HEK293T (cell line): ENCODE results near the gene MAST4.

ENCODE experiments used
- CTCF ChIA-PET: fragments of 350-600 bp; formaldehyde crosslinking; extraction: SDS; loops from one replicate; lab custom pipeline; 2021; ENCODE audit warnings: antibody characterized with exemption, inconsistent platforms; lab: Yijun Ruan, JAX
- POLR2A ChIA-PET: fragments of 350-600 bp; formaldehyde crosslinking; extraction: SDS; loops from one replicate; lab custom pipeline; 2020; ENCODE audit warnings: antibody characterized with exemption, inconsistent platforms; lab: Yijun Ruan, JAX
- DNase-seq: peaks from one replicate; pipeline ENCODE4 v3.0.0; 2012; ENCODE audit warnings: mixed read lengths; ENCODE audit errors: extremely low spot score
- ARNT ChIP-seq: fragments of 450-650 bp; IDR thresholded peaks from 2 replicates; pipeline ENCODE4 v1.6.1; 2017; ENCODE audit warnings: mild to moderate bottlenecking
- BHLHE40 ChIP-seq: fragments of 450-650 bp; IDR thresholded peaks from 2 replicates; pipeline ENCODE4 v1.6.1; 2016; ENCODE audit warnings: mild to moderate bottlenecking, moderate library complexity, borderline replicate concordance
- CTBP1 ChIP-seq: fragments of 450-650 bp; IDR thresholded peaks from 2 replicates; pipeline ENCODE4 v1.6.1; 2016; ENCODE audit warnings: borderline replicate concordance
- ELF4 ChIP-seq: fragments of 450-650 bp; IDR thresholded peaks from 2 replicates; pipeline ENCODE4 v1.6.1; 2017; ENCODE audit warnings: antibody characterized with exemption
- FOXA1 ChIP-seq: fragments of 450-650 bp; IDR thresholded peaks from 2 replicates; pipeline ENCODE4 v1.6.1; 2016; ENCODE audit warnings: mild to moderate bottlenecking
- FOXK2 ChIP-seq: fragments of 450-650 bp; IDR thresholded peaks from 2 replicates; pipeline ENCODE4 v1.6.1; 2016; ENCODE audit warnings: mild to moderate bottlenecking
- FOXM1 ChIP-seq: fragments of 450-650 bp; IDR thresholded peaks from 2 replicates; pipeline ENCODE4 v1.6.1; 2017; ENCODE audit warnings: mild to moderate bottlenecking, borderline replicate concordance
- HDGF ChIP-seq: fragments of 450-650 bp; IDR thresholded peaks from 2 replicates; pipeline ENCODE4 v1.6.1; 2017; ENCODE audit warnings: antibody characterized with exemption, borderline replicate concordance
- L3MBTL2 ChIP-seq: fragments of 450-650 bp; conservative IDR thresholded peaks from 2 replicates; pipeline ENCODE4 v1.6.1; 2016; ENCODE audit warnings: mild to moderate bottlenecking
- LEF1 ChIP-seq: fragments of 450-650 bp; IDR thresholded peaks from 2 replicates; pipeline ENCODE4 v1.6.1; 2017; ENCODE audit warnings: mild to moderate bottlenecking, borderline replicate concordance
- NFRKB ChIP-seq: fragments of 450-650 bp; IDR thresholded peaks from 2 replicates; pipeline ENCODE4 v1.6.1; 2016; ENCODE audit warnings: mild to moderate bottlenecking, moderate library complexity
- PKNOX1 ChIP-seq: fragments of 450-650 bp; IDR thresholded peaks from 2 replicates; pipeline ENCODE4 v1.6.1; 2016
- SP1 ChIP-seq: fragments of 450-650 bp; IDR thresholded peaks from 2 replicates; pipeline ENCODE4 v1.6.1; 2017
- SUZ12 ChIP-seq: fragments of 450-650 bp; IDR thresholded peaks from 2 replicates; pipeline ENCODE4 v1.6.1; 2016; ENCODE audit warnings: mild to moderate bottlenecking
- TARDBP ChIP-seq: fragments of 450-650 bp; IDR thresholded peaks from 2 replicates; pipeline ENCODE4 v1.6.1; 2016
- ZNF384 ChIP-seq: fragments of 450-650 bp; IDR thresholded peaks from 2 replicates; pipeline ENCODE4 v1.6.1; 2016

MAST4 gene

GRCh38 chr5:67115246-67115645 is 519.1 kb downstream of the MAST4 start:
- ChIA-PET POLR2A (no interaction called here), CTCF (interaction anchor here (0.8 kb wide), 1 partner anchor 12 kb away, joined by 3 read pairs; no protein-coding TSS in a partner anchor)
- TF ChIP-seq ARNT = no peak
- TF ChIP-seq L3MBTL2 = no peak
- TF ChIP-seq TARDBP = no peak
- TF ChIP-seq HDGF = no peak
- no peak for TF ChIP-seq SP1
- TF ChIP-seq CTBP1 = no peak
- no peak for TF ChIP-seq FOXK2
- no peak for TF ChIP-seq ELF4
- TF ChIP-seq ZNF384 = no peak
- TF ChIP-seq FOXM1 = no peak
- TF ChIP-seq SUZ12 = no peak
- TF ChIP-seq FOXA1 = no peak
- no peak for TF ChIP-seq NFRKB
- TF ChIP-seq BHLHE40 = no peak
- TF ChIP-seq LEF1 = no peak
- no peak for TF ChIP-seq PKNOX1
- no peak for DNase-seq

GRCh38 chr5:67115817-67116216 is 519.6 kb downstream of the MAST4 start:
- TF ChIP-seq LEF1 (no peak), ELF4 (no peak), HDGF (no peak), ZNF384 (no peak), ARNT (no peak), NFRKB (no peak), FOXA1 (no peak), FOXK2 (no peak), PKNOX1 (no peak)
- ChIA-PET CTCF (interaction anchor here (0.8 kb wide), 1 partner anchor 13 kb away, joined by 3 read pairs; no protein-coding TSS in a partner anchor), POLR2A (no interaction called here)
- DNase-seq = no peak

GRCh38 chr5:67118050-67118620 is 521.9 kb downstream of the MAST4 start:
- POLR2A ChIA-PET = no interaction called here
- no peak for DNase-seq
- CTCF ChIA-PET = no interaction called here
- TF ChIP-seq ELF4 = no peak
- no peak for TF ChIP-seq ZNF384
- no peak for TF ChIP-seq FOXM1
- no peak for TF ChIP-seq LEF1
- TF ChIP-seq L3MBTL2 = no peak
- no peak for TF ChIP-seq NFRKB
- no peak for TF ChIP-seq TARDBP
- no peak for TF ChIP-seq PKNOX1
- TF ChIP-seq BHLHE40 = no peak
- TF ChIP-seq FOXK2 = no peak
- TF ChIP-seq SUZ12 = no peak
- no peak for TF ChIP-seq ARNT
- TF ChIP-seq FOXA1 = no peak

GRCh38 chr5:67119010-67119409 is 522.8 kb downstream of the MAST4 start:
- no peak for DNase-seq
- POLR2A ChIA-PET = no interaction called here
- TF ChIP-seq NFRKB = no peak
- TF ChIP-seq FOXK2 = no peak
- no peak for TF ChIP-seq SP1
- no peak for TF ChIP-seq FOXA1
- TF ChIP-seq BHLHE40 = no peak
- no peak for TF ChIP-seq CTBP1
- TF ChIP-seq PKNOX1 = no peak
- no peak for TF ChIP-seq LEF1
- no peak for TF ChIP-seq ARNT
- TF ChIP-seq ELF4 = no peak
- no peak for TF ChIP-seq TARDBP
- TF ChIP-seq L3MBTL2 = no peak
- no peak for TF ChIP-seq ZNF384
- TF ChIP-seq HDGF = no peak
- no peak for TF ChIP-seq SUZ12
- no peak for TF ChIP-seq FOXM1
- CTCF ChIA-PET = no interaction called here

GRCh38 chr5:67120032-67120431 is 523.8 kb downstream of the MAST4 start:
- no peak for TF ChIP-seq SP1
- TF ChIP-seq FOXM1 = no peak
- TF ChIP-seq BHLHE40 = no peak
- TF ChIP-seq ARNT = no peak
- no peak for TF ChIP-seq ELF4
- TF ChIP-seq NFRKB = no peak
- TF ChIP-seq PKNOX1 = no peak
- no peak for DNase-seq
- ChIA-PET CTCF (no interaction called here), POLR2A (no interaction called here)
